ENCODE measurements around the gene OR9K2.

DNA sequence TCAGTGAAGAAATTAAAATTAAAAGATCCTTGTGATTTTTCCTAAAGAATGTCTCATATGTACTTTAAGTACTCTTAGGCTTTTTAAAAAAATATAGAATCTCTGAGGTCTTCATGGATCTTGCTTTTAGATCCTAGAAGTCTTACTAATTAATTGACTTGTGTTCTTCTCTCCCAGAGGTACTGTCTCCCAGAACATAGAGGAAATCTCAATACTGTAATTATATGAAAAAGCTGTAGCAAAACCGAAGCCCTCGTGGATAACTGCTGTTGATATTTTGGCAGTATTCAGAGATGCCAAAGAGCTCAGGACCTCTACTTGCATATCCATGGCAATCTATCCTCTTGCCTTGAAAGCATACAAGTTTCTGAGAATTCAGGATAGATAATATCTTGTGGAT, at the start of gene OR9K2:
- TF ChIP-seq, protein P1, sequence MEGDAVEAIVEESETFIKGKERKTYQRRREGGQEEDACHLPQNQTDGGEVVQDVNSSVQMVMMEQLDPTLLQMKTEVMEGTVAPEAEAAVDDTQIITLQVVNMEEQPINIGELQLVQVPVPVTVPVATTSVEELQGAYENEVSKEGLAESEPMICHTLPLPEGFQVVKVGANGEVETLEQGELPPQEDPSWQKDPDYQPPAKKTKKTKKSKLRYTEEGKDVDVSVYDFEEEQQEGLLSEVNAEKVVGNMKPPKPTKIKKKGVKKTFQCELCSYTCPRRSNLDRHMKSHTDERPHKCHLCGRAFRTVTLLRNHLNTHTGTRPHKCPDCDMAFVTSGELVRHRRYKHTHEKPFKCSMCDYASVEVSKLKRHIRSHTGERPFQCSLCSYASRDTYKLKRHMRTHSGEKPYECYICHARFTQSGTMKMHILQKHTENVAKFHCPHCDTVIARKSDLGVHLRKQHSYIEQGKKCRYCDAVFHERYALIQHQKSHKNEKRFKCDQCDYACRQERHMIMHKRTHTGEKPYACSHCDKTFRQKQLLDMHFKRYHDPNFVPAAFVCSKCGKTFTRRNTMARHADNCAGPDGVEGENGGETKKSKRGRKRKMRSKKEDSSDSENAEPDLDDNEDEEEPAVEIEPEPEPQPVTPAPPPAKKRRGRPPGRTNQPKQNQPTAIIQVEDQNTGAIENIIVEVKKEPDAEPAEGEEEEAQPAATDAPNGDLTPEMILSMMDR (optimal IDR thresholded peaks at IDR 0.05 in 1 of 3, IDR thresholded peaks at IDR 0.05 in 1 of 3, conservative IDR thresholded peaks at IDR 0.05 in 1 of 3; ENCODE audit: extremely low read depth in 1 of 3, insufficient read depth in 2 of 3, low read length in 3 of 3) = no peak
- TF ChIP-seq EZH2 (IDR thresholded peaks at IDR 0.05; ENCODE audit: low read length) = no peak

Measured in keratinocyte (primary cell).